ENCODE data around the gene LRRC23.
A peak's percentile ranks its signal among the peaks of the same experiment; 100 is the strongest.

DNA sequence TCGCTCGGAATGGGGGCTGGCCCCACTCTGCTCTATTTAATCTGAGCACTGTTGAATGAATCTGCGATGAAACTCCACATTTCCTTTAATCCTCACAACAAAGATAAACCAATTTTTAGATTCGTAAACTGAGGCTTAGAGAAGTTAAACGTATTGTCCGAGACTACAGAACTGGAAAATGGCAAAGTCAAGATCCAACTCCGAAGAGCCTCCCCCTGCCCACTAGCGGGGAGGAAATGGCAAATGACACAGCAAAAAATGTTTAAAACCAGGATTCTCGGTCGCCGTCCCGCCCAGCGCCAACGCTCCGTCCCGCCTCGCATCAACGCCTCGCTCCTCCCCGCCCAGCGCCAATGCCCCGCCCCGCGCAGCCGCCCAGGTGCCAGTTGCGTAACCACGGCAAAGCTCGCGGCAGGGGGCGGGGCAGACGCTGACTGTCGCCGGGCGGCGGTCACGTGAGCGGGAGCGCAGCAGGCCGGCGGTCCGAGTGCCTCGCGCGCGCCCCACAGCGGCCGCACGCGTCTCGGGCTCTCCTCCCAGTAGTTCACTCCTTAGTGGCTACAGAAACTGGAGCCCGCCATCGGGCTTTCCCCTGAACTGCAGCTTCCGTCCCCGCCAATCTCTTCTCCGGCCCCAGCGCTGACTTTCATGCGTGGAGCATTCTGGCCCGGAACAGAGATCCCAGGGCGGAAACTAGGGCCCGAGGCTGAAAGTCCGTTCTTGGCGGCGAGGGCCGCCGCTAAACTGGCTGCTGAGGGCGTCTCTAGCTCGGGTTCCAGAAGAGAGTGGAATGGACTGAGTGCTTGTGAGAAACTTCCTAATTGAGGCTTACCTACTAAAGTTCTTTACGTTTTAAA, 13.6 kb upstream of the LRRC23 start:
- TF ChIP-seq, protein P1, sequence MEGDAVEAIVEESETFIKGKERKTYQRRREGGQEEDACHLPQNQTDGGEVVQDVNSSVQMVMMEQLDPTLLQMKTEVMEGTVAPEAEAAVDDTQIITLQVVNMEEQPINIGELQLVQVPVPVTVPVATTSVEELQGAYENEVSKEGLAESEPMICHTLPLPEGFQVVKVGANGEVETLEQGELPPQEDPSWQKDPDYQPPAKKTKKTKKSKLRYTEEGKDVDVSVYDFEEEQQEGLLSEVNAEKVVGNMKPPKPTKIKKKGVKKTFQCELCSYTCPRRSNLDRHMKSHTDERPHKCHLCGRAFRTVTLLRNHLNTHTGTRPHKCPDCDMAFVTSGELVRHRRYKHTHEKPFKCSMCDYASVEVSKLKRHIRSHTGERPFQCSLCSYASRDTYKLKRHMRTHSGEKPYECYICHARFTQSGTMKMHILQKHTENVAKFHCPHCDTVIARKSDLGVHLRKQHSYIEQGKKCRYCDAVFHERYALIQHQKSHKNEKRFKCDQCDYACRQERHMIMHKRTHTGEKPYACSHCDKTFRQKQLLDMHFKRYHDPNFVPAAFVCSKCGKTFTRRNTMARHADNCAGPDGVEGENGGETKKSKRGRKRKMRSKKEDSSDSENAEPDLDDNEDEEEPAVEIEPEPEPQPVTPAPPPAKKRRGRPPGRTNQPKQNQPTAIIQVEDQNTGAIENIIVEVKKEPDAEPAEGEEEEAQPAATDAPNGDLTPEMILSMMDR (IDR thresholded peaks at IDR 0.05) = peak in 3 of 4 experiments; percentile 90 to 97 (median 93)
- TF ChIP-seq POLR2AphosphoS5 (IDR thresholded peaks at IDR 0.05) = peak; percentile 86
- peak; percentile 39 to 68 for TF ChIP-seq POLR2A (IDR thresholded peaks at IDR 0.05)
